PC-3 (cell line): Measurements from ENCODE around the gene CSPG4. TPM values are rescaled to one million over a fixed set of nuclear protein-coding genes. Genes with fewer than 3 reads are reported as not detected.
A peak's percentile ranks its signal among the peaks of the same experiment; 100 is the strongest.

Experiments
- ATAC-seq: fragments of 200-7000 bp; cut with Tn5 transposase; 2 replicates; pipeline ENCODE4 v1.9.1; 2020; ENCODE audit warnings: mild to moderate bottlenecking, moderate library complexity
- BruUV-seq: library from RNA; stranded (reverse); fragments of 400-500 nt; replicated peaks from 2 replicates; lab custom pipeline; 2021; lab: Mats Ljungman, UMichigan
- CTCF ChIA-PET: fragments of 300-600 bp; sonication (Branson Sonifier 250); formaldehyde crosslinking; loops from one replicate; lab custom pipeline; 2022; ENCODE audit warnings: antibody characterized with exemption; lab: Charles Lee
- POLR2A ChIA-PET: fragments of 300-600 bp; sonication (Branson Sonifier 250); formaldehyde crosslinking; loops from one replicate; lab custom pipeline; 2022; ENCODE audit warnings: antibody characterized with exemption; ENCODE audit not compliant: unreplicated experiment; lab: Charles Lee
- DNase-seq: peaks from one replicate; pipeline ENCODE4 v3.0.0-alpha.2; 2015
- H2AFZ ChIP-seq: fragments of 300-600 bp; sonication (generic); 2 replicates; pipeline ENCODE4 v1.6.0; 2016; ENCODE audit warnings: antibody characterized with exemption, low read length
- H3F3A ChIP-seq: fragments of 300-600 bp; sonication (generic); one replicate; pipeline ENCODE4 v1.6.0; 2017; ENCODE audit warnings: antibody characterized with exemption, low read length, control low read depth, mild to moderate bottlenecking; ENCODE audit not compliant: unreplicated experiment
- H3K27ac ChIP-seq: fragments of 300-600 bp; sonication (generic); 2 replicates; pipeline ENCODE4 v1.5.1; 2016; ENCODE audit warnings: mild to moderate bottlenecking, low read length
- H3K27me3 ChIP-seq: fragments of 300-600 bp; sonication (generic); 2 replicates; pipeline ENCODE4 v1.6.1; 2016; ENCODE audit warnings: low read length, mixed read lengths
- H3K36me3 ChIP-seq: fragments of 300-600 bp; sonication (generic); 2 replicates; pipeline ENCODE4 v1.6.1; 2016; ENCODE audit warnings: low read depth, mixed run types, low read length, mixed read lengths
- H3K4me1 ChIP-seq: fragments of 300-600 bp; sonication (generic); 2 replicates; pipeline ENCODE4 v1.5.1; 2016; ENCODE audit warnings: low read length; ENCODE audit not compliant: insufficient read depth
- H3K4me2 ChIP-seq: fragments of 300-600 bp; sonication (generic); 2 replicates; pipeline ENCODE4 v1.6.0; 2016; ENCODE audit warnings: low read length
- H3K4me3 ChIP-seq: fragments of 300-600 bp; sonication (generic); 2 replicates; pipeline ENCODE4 v1.5.1; 2016; ENCODE audit warnings: mild to moderate bottlenecking, low read length, mixed read lengths
- H3K79me2 ChIP-seq: fragments of 300-600 bp; sonication (generic); 2 replicates; pipeline ENCODE4 v1.6.1; 2017; ENCODE audit warnings: low read length, mixed read lengths
- H3K9ac ChIP-seq: fragments of 300-600 bp; sonication (generic); 2 replicates; pipeline ENCODE4 v1.6.0; 2016; ENCODE audit warnings: mild to moderate bottlenecking, low read length
- H3K9me2 ChIP-seq: fragments of 300-600 bp; sonication (generic); replicated peaks from 2 replicates; pipeline ENCODE4 v1.6.1; 2016; ENCODE audit warnings: mixed run types, low read length, mixed read lengths
- H3K9me3 ChIP-seq: fragments of 300-600 bp; sonication (generic); 2 replicates; pipeline ENCODE4 v1.6.1; 2016; ENCODE audit warnings: low read length, mixed read lengths
- H4K20me1 ChIP-seq: fragments of 300-600 bp; sonication (generic); 2 replicates; pipeline ENCODE4 v1.6.1; 2016; ENCODE audit warnings: low read length, mixed read lengths
- CTCF ChIP-seq: fragments of 300-600 bp; sonication (generic); conservative IDR thresholded peaks from 2 replicates; pipeline ENCODE4 v1.5.1; 2017; ENCODE audit warnings: antibody characterized with exemption, low read depth, mild to moderate bottlenecking, low read length
- EZH2 ChIP-seq: fragments of 300-600 bp; sonication (generic); IDR thresholded peaks from one replicate; pipeline ENCODE4 v1.6.1; 2017; ENCODE audit warnings: antibody characterized with exemption, mild to moderate bottlenecking, low read length; ENCODE audit not compliant: unreplicated experiment
- EZH2phosphoT487 ChIP-seq: fragments of 300-600 bp; sonication (generic); IDR thresholded peaks from 2 replicates; pipeline ENCODE4 v1.6.1; 2018; ENCODE audit warnings: mild to moderate bottlenecking, antibody characterized with exemption, low read length, borderline replicate concordance
- intact Hi-C: fragments of 100-400 bp; cut with micrococcal nuclease; formaldehyde crosslinking; loops from 2 replicates; pipeline ENCODE4 v1.9.0; 2023
- total RNA-seq: library from RNA; depleted of rRNA; stranded (reverse); fragments of >200 nt; gene quantifications from 2 replicates; pipeline ENCODE4 v1.2.3, GENCODE V29; 2014

CSPG4 gene
- total RNA-seq, 1 experiment from 2014 or later = 2.0 TPM

GRCh38 chr15:75662823-75663519 lies 49.7 kb downstream of the CSPG4 start:
- ATAC-seq = no peak

GRCh38 chr15:75661756-75662140 lies 50.9 kb downstream of the CSPG4 start:
- CTCF ChIA-PET = no interaction called here
- intact Hi-C loops = no loop called here
- Histone ChIP-seq H3K4me3 (no peak overlapping the region), H3K4me1 (peaks cover 37% of the 10 kb centered on the region), H3F3A (no peaks in the 10 kb centered on the region), H3K4me2 (peak overlapping the region; percentile 61), H3K36me3 (no peaks in the 10 kb centered on the region), H3K9me2 (no peaks in the 10 kb centered on the region), H4K20me1 (no peaks in the 10 kb centered on the region), H2AFZ (no peak overlapping the region; the same call in 1 of the 2 replicates), H3K79me2 (no peaks in the 10 kb centered on the region), H3K9ac (peak overlapping the region; percentile 45; the same call in 1 of the 2 replicates), H3K27ac (peak overlapping the region; percentile 63), H3K9me3 (no peaks in the 10 kb centered on the region), H3K27me3 (no peaks in the 10 kb centered on the region)
- DNase-seq = no peak
- ATAC-seq = no peak
- POLR2A ChIA-PET = interaction anchor here (1.0 kb wide), 1 partner anchor 14 kb away, joined by 5 read pairs; the partner anchor contains the start of gene SNX33
- TF ChIP-seq EZH2 (no peak), EZH2phosphoT487 (no peak), CTCF (no peak)
- BruUV-seq = no TSS peak

More at GRCh38 chr15:75662823-75663519, 49.7 kb downstream of the CSPG4 start:
- H3K9me3 ChIP-seq = no peaks in the 10 kb centered on the region
- H3K27me3 ChIP-seq = no peaks in the 10 kb centered on the region
- DNase-seq = no peak
- no peak for TF ChIP-seq EZH2
- TF ChIP-seq EZH2phosphoT487 = no peak
- no peak for TF ChIP-seq CTCF
- CTCF ChIA-PET = interaction anchor here (1.0 kb wide), 1 partner anchor 15 kb away, joined by 3 read pairs; the partner anchor contains the start of gene SNX33
- no peaks in the 10 kb centered on the region for H3F3A ChIP-seq
- H3K79me2 ChIP-seq = no peaks in the 10 kb centered on the region
- no peak overlapping the region for H3K9ac ChIP-seq
- no peaks in the 10 kb centered on the region for H3K36me3 ChIP-seq
- H4K20me1 ChIP-seq = no peaks in the 10 kb centered on the region
- intact Hi-C loops = no loop called here
- H2AFZ ChIP-seq = no peak overlapping the region
- POLR2A ChIA-PET = no interaction called here
- no peaks in the 10 kb centered on the region for H3K9me2 ChIP-seq
- no TSS peak for BruUV-seq
- H3K4me2 ChIP-seq = no peak overlapping the region
- peaks cover 47% of the 10 kb centered on the region for H3K4me1 ChIP-seq
- H3K27ac ChIP-seq = no peak overlapping the region
- no peak overlapping the region for H3K4me3 ChIP-seq
